SW 1271 (cell line): ENCODE data around the gene VIPR2.
"Not testable (repeated sequence)": the region's sequence is repeated elsewhere in the genome, so short reads cannot be mapped to it uniquely, and the experiment has no call there.

Experiments
- DNase-seq, 2 experiments: peaks; one replicate each; lab custom pipeline; 2025; lab: John Stamatoyannopoulos, UW

VIPR2 gene

GRCh38 chr7:159007364-159007995 lies 137.2 kb downstream of the VIPR2 start:
- DNase-seq: no peak

- DNase-seq: no peak
These were observed 138.0 kb downstream of the VIPR2 start for GRCh38 chr7:159006610-159007130.

GRCh38 chr7:159006022-159006609 lies 138.6 kb downstream of the VIPR2 start:
- DNase-seq: not testable (repeated sequence)

DNA sequence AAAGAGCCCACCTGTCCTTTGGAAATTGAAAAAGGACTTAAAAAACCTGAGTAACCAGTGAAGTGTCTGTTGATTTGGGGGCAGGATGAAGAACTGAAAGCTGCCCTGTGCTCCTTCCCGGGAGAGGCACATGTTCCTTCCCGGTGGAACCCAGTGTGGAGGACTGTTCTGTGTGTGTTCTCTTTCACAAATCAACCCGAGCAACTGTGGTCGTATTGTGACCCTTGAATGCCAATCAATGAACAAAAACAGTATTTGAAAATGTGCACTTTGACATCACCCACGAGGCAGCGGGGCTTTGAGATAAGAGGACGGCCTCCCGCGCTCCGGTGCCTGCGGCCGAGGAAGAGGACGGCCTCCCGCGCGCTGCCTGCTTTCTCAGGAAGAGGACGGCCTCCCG lies 139.0 kb downstream of the VIPR2 start:
- DNase-seq: no peak

DNA sequence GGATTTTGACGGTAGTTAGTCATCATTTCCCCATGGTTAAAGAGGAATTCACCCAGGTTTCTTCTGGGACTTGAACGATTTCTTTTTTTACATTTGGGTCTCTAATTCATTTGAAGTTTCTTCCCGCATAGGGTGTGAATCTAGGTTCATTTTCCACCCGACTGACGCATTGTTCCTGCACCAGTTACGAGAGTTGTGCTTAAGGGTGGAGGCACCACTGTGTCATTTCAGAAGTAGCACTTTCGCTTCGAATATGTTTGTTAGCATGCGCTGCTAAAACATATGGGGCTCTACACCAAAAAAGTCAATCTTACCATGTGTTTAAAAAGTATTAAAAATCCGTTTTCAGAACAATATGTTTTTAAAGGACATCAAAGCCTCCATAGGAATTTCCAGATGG lies 140.3 kb downstream of the VIPR2 start:
- no peak for DNase-seq

DNA sequence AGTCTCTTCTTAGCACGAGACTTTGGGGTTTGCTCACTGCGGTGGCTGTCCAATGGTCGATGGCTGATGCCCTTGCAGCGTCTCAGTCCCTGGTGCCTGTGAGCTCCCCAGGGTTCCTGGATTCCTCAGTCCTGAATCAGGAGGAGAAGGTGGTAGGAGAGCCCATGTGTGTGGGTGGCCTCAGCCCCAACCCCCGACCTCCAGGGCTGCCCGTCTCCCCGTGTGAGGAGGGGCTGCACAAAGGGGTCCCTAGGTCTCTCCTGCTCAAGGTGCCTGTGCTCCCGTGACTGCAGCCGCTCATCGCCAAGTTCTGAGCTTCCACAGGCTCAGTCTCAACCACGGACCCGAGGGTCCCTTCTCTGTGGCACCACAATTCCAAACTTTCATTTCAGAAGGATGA lies 142.9 kb downstream of the VIPR2 start:
- no peak for DNase-seq

DNA sequence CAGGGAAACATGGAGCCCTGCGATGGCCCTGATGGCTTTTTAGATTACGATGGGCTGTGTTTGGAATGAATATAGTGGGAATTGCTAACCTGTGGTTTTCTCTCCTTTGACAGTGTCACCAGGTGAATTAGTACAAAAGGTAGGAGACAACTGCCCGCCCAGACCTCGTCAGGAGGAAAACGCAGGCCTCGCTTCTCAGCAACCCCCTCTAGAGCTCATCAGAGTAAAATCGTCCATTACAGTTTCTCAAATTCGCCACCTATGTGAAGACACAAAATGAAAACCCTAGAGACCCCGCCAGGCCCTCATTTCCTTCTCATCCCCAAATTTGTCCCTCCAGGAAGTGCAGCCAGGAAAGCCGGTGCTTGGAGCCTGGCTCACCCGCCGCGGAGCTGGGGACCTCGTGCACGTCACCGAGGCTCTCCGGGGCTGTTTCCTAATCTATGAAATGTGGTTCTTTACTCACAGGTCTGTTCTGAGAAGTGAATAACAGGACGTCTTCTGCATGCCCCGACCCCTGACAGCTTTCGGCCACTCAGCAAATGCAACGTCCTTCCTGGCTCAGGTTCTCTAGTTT lies 143.7 kb downstream of the VIPR2 start:
- DNase-seq: no peak

DNA sequence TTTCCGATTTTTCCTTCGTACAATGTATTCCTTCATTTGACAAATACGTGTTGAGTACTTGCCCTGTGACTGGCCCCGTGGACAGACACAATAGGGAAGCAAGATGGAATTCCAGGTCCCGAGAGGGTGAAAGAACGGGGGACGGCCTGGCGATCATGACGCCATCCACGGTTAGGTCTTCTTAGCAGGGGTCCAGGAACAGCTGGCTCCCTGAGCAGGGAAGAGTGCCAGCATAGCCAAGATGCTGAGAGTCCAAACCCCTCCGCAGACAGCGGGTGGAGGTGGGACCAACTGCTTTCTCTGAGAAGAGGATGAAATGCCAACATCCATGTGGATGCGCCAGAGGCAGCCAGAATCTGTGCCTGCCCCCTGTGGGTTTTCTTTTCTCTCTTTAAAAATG lies 144.6 kb downstream of the VIPR2 start:
- DNase-seq: no peak

DNA sequence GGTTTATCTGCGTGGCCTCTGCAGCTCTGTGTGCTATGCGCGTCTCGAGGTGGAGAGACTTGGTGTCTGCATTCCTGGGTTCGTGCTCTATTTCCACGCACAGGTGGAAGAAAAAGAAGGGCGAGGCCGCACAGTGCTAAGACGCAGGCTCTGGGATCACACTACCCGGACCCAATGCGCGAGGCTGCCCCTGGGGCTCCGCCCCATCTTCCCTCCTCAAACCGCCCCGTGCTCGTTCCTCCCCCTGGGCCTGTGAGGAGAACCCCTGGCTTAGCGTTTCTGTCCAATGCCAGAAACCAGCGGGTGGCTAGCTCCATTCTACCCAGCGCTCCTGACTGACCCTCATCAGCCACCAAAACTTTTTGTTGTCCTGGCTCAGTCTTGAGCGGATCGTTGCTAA lies 145.2 kb downstream of the VIPR2 start:
- no peak for DNase-seq

DNA sequence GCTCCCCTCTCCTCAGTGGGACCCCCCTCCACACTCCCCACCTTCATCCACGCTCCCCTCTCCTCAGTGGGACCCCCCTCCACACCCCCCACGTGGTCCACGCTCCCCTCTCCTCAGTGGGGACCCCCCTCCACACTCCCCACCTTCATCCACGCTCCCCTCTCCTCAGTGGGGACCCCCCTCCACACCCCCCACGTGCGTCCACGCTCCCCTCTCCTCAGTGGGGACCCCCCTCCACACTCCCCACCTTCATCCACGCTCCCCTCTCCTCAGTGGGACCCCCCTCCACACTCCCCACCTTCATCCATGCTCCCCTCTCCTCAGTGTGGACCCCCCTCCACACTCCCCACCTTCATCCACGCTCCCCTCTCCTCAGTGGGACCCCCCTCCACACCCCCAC lies 146.4 kb downstream of the VIPR2 start:
- DNase-seq: not testable (repeated sequence)

- DNase-seq: no peak
These were observed 147.2 kb downstream of the VIPR2 start for GRCh38 chr7:158997471-158997870.

- no peak for DNase-seq
These were observed 147.6 kb downstream of the VIPR2 start for GRCh38 chr7:158997110-158997453.

DNA sequence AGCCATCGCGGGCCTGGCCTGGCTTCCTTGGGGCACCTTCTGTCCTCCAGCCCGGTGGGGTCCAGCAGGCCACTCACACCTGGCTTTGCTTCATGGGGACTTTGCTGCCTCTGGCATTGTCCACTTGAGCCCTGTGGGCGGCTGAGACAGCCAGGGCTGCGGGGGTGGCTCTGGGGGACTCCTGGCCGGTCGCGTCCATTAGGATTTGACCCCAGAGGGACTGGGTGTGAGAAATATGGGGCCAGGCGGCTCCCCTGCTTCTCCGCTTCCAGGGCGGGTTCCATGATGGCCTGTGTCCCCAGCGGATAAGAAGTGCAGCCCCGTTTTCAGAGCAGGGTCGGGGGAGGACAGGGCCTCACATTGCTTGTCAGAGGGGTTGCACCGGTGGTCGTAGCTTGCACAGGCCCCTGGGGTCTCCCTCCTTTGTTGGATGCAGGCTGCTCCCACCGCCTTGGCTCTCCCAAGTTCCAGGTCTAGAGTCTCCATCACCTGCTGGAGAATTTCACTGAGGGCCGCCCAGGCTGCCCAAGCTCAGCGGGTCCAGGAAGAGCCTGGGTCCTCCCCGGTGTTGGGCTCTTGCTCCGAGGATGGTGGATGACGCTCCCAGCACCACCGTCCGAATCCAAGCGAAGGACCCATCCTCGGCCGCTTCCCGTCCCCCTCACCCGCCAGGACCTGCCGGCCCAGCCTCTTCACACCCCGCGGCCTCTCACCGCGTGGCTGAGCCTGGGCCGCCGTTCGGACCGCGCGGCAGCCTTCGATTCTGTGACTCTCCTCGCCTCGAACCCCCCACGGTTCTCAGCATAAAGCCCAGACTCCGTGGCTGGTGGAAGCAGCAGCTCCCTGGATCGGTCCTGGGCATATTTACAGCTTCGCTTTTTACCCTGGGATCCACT lies 148.2 kb downstream of the VIPR2 start:
- DNase-seq: no peak

DNA sequence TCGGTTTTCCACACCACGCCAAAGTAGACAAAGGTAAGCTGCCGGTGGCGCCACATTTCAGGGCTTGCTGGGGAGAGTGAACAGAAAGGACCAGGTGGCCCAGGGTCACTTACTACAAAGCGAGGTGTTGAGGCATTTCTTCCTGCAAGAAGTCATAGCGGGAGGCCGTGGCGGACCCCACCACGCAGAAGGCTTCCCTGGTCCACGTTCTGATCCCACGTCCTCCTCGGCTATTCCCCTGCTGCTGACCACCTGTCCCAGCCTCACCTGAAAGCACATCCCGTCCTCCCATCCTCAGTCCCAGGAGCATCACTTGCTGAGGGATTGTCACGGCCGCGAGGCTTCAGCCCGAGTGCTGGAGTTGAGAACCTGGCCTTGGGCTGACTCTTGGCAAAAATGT lies 149.2 kb downstream of the VIPR2 start:
- DNase-seq: no peak

DNA sequence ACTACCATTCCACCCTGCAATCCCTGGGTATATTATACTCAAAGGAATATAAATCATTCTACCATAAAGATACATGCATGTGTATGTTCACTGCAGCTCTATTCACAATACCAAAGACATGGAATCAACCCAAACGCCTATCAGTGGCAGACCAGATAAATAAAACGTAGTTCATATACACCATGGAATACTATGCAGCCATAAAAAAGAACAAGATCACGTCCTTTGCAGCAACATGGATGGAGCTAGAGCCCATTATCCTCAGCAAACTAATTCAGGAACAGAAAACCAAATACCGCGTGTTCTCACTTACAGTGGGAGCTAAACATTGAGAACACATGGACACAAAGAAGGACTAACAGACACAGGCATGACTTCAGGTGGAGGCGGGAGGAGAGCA lies 150.0 kb downstream of the VIPR2 start:
- no peak for DNase-seq

DNA sequence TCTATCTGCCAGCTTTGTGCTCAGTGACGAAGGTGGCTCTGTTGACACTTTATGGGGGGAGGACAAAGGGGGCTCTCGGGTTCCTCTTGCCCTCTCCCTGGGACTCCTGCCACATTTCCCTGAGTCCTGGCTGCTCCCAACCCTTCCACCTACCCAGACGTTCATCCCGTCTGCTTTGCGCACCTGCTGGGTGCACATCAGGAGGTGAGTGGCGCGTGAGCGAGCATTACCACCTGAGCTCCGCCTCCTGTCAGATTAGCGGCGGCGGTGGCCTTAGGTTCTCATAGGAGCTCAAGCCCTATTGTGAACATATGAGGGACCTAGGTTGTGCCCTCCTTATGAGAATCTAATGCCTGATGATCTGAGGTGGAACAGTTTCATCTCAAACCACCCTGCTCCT lies 151.1 kb downstream of the VIPR2 start:
- DNase-seq: no peak

GRCh38 chr7:158992759-158993158 lies 151.9 kb downstream of the VIPR2 start:
- DNase-seq: no peak

DNA sequence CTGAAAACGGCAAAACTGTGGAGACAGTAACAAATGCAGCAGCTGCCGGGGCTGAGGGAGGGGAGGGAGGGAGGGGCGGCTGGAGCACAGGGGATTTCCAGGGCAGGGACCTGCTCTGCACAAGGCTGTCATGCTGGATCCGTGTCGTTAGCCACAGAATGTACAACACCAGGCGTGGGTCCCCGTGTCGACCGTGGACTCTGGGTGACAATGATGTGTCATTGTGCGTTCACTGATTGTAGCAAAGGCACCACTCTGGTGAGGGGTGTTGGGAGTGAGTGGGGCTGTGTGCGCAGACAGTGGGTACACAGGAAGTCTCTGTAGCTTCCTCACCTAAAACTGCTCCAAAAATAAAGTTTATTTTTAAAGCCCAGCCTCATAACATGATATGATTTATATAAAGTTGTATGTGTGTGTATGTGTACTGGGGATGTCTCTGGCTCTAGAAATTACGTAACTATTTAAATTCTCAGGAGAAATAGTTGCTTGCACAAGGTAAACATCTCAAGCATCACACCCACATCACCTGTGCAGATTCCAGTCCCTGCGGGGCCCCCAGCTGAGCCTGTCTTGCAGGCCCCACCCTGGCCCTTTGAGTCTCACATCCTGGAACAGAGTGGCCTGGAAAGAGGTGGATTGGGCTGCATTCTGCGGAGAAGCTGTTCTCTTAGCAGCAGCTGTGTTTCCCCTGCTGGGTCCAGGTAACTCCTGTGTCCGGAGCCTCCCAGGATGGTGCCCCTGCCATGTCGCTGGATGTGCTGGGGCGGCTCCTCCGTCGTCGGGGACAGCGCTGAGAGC lies 152.6 kb downstream of the VIPR2 start:
- no peak for DNase-seq

DNA sequence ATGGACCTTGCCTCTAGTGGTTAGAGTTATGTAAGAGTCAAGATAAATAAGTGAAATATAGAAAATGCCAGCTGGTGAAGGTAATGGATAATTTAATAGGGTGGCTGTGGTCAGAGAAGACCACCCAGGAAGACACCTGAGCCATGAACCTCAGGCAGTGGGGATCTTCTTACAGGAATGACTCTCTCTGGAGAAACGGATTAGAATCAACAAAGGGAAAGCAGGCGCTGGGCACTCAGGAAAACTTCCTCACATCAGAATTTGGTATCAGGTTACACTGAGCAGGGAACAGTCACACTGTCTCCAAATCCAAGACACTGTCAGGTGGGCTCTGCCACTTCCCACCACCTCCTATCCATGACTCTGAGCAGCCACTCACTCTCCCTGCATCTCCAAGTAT lies 155.7 kb downstream of the VIPR2 start:
- DNase-seq: no peak

DNA sequence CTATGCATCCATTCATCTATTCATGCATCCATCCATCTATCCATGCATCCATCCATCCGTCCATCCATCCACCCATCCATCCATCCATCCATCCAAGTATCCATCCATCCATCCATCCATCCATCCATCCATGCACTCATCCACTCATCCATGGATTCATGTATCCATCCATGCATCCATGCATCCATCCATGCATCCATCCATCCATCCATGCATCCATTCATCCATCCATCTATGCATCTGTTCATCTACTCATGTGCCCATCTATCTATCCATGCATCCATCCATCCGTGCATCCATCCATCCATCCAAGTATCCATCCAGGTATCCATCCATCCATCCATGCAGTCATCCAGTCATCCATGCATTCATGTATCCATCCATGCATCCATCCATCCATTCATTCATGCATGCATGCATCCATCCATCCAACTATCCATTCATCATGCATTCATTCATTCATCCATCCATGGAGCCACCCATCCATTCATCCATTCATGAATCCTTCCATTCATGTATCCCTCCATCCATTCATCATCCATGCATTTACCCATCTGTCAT lies 156.3 kb downstream of the VIPR2 start:
- DNase-seq: no peak

DNA sequence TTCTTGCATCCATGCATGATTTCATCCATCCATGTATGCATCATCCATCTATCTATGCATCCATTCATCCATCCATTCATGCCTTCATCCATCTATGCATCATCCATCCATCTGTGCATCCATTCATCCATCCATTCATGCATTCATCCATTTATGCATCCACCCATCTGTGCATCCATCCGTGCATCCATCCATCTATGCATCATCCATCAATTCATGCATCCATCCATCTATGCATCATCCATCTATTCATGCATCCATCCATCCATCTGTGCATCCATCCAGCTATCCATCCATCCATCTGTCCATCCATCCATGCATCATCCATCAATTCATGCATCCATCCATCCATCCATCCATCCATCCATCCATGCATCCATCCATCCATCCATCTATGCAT lies 157.0 kb downstream of the VIPR2 start:
- no peak for DNase-seq

DNA sequence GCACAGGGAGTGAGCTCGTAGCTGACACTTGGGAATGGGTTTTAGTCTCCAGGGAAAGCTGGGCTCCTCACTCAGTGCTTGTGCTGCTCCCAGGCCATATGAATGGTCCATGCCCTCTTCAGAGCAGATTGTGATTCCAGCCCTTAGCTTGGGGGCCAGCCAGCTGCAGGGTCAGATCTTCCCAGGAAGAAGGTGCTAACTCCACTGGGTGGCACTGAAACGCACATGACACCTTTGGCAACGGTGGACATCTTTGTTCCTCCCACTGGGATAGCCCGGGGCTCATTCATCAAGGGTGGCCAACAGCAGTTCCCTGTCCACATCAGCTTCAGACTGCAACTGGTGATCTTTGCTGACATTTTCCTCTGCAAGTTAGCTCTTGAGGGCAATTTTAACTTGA lies 159.1 kb downstream of the VIPR2 start:
- DNase-seq: no peak
